GM12874 (cell line): ENCODE data around the gene ZNF385C.

Source experiments
- TF ChIP-seq, protein P1 (sequence below): IDR thresholded peaks from 2 replicates; pipeline ENCODE4 v1.5.1; 2011; ENCODE audit warnings: low read depth, mild to moderate bottlenecking, control low read depth, low read length, moderate library complexity; ENCODE audit not compliant: insufficient read depth

ZNF385C gene

DNA sequence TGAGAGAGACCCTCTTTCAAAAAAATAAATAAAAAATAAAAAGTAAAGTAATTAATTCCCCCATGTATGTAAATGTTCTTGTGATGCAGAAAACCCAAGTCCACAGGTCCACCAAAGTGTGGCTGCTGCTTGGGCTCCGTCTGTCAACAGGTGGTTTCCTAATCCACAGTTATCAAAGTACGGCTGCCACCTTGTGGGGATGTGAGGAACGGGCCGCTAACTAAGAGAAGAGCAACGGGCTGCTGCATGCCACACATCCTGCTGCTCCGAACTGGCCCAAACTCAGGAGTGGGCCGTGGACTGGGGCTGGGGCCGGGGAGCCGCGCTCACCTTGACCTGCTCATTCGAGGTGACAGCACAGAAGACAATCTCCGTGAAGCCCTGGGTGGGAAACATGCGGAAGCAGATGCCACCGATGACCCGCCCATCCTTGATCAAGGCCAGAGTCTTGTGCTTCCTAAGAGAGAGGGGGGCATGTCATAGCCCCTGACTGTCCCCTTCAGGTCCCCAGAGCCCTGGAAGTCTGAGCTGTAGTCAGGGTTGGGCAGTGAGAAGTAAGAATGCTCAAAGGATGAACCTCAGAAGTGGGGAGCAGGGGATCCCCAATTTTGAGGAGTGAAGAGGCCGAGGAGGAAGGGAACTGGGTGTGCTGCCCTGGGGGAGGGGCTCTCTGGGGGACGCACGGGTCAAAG lies 18.6 kb upstream of the ZNF385C start:
- TF ChIP-seq, protein P1, sequence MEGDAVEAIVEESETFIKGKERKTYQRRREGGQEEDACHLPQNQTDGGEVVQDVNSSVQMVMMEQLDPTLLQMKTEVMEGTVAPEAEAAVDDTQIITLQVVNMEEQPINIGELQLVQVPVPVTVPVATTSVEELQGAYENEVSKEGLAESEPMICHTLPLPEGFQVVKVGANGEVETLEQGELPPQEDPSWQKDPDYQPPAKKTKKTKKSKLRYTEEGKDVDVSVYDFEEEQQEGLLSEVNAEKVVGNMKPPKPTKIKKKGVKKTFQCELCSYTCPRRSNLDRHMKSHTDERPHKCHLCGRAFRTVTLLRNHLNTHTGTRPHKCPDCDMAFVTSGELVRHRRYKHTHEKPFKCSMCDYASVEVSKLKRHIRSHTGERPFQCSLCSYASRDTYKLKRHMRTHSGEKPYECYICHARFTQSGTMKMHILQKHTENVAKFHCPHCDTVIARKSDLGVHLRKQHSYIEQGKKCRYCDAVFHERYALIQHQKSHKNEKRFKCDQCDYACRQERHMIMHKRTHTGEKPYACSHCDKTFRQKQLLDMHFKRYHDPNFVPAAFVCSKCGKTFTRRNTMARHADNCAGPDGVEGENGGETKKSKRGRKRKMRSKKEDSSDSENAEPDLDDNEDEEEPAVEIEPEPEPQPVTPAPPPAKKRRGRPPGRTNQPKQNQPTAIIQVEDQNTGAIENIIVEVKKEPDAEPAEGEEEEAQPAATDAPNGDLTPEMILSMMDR, result peak; percentile 82

DNA sequence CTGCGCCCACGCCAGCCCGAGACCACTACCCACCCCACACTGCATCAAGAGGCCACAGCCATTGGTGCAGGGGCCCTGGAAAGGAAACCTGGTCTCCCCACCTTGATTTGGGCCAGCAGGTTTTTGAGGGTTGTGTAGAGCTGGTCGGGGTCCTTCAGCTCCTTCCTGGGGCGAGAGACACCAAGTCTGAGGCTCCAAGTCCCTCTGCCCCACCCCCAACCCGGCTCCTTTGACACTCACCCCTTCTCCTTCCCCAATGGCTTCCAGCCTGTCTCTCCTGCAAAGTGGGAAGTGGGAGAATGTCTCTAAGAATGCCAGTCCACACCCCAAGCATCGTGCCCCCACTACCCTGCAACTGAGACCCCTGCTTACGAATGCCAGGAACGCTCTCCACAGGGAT lies 15.8 kb upstream of the ZNF385C start:
- TF ChIP-seq, protein P1, result no peak

GRCh38 chr17:42113293-42114069 lies 15.2 kb upstream of the ZNF385C start:
- TF ChIP-seq, protein P1, result no peak

DNA sequence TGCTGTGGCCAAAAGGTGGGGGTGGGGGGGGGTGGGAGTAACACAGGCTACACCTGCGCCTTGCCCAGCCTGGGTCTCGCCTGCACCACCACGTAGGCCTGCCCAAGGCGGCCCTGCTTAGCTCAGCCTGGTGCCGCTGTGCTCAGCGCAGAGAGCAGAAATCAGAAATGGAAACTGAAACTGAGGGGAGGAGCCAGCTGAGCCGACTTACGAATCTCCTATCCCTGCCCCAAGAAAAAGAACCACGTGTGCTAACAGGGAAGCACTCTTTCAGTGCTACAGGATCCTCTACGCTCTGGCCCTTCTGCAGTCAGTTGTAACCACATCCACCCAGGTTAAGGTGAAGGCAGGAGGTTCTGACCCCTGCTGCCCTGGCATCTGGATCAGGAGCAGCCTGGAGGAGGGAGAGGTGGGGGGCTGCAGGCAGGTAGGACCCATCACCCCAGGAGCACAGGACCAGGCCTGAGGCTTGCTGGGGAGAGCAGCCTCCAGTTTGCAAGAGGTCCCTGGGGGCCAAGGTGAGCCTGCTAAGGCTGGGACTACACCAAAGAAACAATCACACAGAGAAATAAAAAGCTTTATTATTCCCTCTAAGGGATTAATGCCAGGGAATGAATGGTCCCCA lies 14.4 kb upstream of the ZNF385C start, which contains the start of gene DHX58:
Gene DHX58, minus strand, starts transcription at position 163 of the 625 bp plus-strand sequence. CDS start 822 bp downstream, outside the sequence.
- TF ChIP-seq, protein P1, result no peak

DNA sequence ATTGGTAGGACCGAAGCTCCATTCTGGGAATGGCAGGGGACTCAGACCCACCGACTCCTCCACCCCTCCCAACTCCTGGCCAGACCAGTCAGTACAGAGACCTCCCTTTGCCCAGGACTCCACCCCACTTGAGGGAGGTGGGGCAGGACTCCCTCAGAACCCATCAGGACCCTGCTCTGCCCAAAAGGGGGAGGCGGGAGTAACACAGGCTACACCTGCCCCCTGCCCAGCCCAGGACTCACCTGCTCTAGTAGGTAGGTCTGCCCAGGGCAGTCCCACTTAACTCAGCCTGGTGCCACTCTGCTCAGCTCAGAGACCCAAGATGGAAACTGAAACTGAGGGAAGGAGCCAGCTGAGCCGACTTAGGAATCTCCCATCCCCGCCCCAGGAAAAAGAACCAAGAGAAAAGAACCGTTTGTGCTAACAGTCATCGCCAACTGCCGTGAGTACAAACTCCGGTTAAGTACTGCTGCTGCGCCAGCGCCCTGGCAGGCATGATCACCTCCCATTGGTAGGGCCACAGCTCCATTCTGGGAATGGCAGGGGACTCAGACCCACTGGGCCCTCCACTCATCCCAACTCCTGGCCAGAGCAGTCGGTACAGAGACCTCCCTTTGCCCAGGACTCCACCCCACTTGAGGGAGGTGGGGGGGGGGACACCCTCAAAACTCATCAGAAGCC lies 13.7 kb upstream of the ZNF385C start:
- TF ChIP-seq, protein P1, result no peak

DNA sequence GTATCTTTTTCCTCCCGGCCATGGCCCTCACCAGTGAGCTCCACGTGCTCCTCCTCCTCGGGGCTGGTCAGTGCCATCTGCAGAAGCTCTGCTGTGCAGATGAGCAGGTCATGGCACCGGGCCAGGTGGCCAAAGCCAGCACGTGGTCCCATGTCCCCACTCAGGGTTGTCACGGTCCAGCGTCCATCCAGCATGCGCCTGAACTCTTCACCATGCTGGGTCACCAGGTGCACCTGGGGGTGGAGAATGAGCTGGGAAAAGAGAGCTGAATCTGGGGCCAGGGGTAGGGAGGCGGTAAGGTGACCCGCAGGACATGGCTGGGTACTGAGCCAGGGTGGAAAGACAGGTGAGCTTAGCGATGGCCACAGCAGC lies 13.0 kb upstream of the ZNF385C start:
- TF ChIP-seq, protein P1, result no peak
